Choroid plexus epithelial cell (primary cell): Measurements from ENCODE around the gene CMBL.

Experiments used
- DNase-seq: peaks from one replicate; pipeline ENCODE4 v3.0.0-alpha.2; 2010; ENCODE audit warnings: low read depth
- H3K4me3 ChIP-seq: 2 replicates; pipeline ENCODE4 v1.5.1; 2011; ENCODE audit warnings: low read depth, mild to moderate bottlenecking, control low read depth, low read length, moderate library complexity
- TF ChIP-seq, protein P1 (sequence below): conservative IDR thresholded peaks from 2 replicates; pipeline ENCODE4 v1.5.1; 2011; ENCODE audit warnings: low read depth, mild to moderate bottlenecking, control low read depth, inconsistent platforms, low read length, moderate library complexity

The CMBL gene

DNA sequence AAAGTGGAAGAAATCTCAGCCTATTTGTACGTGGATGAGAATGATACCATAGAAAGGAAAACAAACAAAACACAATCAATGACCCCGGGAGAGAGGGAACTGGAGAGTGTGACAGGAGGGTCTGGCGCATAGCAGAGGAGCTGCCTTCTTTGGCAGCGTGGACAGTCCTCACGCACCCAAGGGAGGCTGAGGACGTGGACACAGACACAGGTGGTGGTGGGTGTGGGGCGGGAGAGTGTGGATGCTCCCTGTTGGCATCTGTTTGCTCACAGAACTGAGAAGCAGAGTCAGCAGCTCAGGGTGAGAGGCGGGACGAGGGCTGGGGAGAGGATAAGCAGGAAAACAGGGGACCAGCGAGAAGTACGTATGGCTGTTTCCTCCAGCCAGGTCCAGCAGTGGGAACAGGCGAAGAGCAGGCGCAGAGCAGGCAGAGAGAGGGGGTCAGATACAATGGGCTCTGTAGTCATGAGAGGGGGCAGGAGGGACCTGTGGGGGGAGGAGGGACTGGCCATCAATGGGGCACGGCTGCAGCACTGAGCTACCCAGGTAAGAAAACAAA, 10.0 kb downstream of the CMBL start:
- H3K4me3 ChIP-seq = no peak overlapping the region
- DNase-seq = no peak
- TF ChIP-seq, protein P1, sequence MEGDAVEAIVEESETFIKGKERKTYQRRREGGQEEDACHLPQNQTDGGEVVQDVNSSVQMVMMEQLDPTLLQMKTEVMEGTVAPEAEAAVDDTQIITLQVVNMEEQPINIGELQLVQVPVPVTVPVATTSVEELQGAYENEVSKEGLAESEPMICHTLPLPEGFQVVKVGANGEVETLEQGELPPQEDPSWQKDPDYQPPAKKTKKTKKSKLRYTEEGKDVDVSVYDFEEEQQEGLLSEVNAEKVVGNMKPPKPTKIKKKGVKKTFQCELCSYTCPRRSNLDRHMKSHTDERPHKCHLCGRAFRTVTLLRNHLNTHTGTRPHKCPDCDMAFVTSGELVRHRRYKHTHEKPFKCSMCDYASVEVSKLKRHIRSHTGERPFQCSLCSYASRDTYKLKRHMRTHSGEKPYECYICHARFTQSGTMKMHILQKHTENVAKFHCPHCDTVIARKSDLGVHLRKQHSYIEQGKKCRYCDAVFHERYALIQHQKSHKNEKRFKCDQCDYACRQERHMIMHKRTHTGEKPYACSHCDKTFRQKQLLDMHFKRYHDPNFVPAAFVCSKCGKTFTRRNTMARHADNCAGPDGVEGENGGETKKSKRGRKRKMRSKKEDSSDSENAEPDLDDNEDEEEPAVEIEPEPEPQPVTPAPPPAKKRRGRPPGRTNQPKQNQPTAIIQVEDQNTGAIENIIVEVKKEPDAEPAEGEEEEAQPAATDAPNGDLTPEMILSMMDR = no peak

DNA sequence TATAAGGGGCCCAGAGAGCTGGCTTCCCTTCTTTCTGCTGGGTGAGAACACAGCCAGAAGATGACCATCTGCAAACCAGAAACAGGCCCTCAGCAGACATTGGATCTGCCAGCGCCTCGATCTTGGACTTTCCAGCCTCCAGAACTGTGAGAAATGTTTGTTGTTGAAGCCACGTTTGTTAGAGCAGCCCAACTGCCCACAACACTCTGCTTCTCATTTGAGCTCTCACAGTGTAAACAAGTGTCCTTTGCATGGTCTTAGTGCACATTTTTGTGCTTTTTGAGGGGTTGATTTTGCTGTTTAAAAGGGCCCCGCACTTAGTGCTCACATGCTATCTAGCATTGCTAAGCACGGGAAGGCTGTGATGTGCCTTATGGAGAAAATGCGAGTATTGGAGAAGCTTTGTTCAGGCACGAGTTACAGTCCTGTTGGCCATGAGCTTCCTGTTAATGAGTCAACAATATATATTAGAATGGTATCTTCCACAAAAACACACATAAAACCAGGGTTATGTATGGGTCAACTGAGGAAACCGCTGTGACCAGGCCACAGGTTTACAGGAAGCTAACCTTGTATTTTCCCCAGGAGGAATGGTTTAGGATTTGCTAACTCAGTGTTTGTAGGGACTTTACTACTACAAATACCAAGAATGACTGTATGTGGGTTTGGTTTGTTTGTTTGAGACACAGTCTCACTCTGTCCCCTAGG, 11.9 kb downstream of the CMBL start:
- no peak overlapping the region for H3K4me3 ChIP-seq
- peak; percentile 69 for DNase-seq
- TF ChIP-seq, protein P1 = no peak

DNA sequence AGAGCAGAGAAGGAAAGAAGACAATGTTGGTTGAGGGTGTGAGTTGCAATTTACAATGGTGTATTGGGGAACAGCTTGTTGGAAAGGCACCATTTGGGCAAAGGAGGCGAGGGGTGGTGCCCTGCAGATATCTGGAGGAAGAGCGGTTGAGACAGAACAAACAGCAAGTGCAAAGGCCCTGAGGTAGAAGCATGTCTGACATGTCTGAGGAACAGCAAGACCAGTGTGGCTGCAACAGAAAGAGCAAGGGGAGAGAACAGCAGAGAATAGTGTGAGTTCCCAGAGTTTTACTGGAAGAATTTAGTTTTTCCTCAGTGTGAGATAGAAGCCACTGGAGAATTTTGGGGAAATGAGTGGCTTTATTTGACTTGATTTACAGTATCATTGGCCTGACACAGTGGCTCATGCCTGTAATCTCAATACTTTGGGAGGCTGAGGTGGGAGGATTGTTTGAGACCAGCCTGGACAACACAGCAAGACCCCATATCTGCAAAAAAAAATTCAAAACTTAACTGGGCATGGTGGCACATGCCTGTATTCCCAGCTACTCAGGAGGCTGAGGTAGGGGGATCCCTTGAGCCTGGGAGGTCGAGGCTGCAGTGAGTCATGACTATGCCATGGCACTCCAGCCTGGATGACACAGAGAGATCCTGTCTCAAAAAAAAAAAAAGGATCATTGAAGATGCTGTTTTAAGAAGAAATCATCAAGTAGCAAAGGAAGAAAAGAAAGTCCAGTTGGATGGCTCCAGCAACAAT, 13.6 kb downstream of the CMBL start:
- no peak for DNase-seq
- no peak overlapping the region for H3K4me3 ChIP-seq

DNA sequence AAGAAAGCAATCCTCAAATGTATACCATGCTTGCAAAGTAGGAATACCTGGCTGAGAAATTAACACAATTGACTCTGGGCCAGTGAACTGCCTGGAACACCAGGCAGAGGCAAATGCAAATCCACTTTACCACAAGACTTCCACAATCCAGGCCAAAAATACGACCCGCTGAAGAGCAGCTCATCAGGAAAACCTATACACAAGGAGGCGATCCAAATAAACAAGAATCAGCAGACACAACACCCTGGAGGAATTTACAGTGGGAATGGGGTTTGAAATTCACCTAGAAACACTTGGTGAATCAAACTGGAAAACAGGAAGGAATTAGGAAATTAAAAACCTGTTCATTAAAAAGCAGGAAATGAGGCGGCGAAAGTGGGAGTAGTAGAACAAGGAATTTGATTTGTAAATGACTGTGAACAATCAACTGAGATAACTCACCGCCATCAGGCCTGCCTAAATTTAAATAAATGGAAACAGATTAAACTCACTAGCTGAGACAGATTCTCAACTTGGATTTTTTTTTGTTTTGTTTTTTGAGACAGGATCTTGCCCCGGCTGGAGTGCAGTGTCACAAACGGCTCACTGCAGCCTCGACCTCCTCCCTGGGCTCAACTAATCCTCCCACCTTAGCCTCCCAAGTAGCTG, 15.9 kb downstream of the CMBL start:
- TF ChIP-seq, protein P1 = no peak
- no peak for DNase-seq
- H3K4me3 ChIP-seq = no peak overlapping the region

More for the DNA sequence above, 13.6 kb downstream of the CMBL start:
- TF ChIP-seq, protein P1 = no peak

DNA sequence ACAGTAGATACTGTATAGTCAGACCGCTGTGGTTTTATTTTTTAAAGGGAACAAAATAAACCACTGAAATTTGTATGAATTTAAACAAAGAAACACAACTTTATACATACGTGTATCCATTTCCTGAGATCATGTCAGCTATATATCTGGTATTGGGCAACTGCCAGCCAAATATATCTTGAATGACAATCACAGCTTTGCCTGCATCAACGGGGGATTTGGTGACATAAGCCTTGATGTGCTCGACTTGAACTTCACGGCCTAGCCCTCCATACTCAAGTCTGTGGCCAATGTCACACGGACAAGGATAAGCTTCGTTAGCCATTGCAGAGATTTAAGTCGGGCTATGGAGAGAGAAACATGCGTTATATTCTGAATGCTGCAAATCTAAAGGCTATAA, 17.3 kb downstream of the CMBL start:
- DNase-seq = no peak
- no peak overlapping the region for H3K4me3 ChIP-seq
- TF ChIP-seq, protein P1 = no peak

DNA sequence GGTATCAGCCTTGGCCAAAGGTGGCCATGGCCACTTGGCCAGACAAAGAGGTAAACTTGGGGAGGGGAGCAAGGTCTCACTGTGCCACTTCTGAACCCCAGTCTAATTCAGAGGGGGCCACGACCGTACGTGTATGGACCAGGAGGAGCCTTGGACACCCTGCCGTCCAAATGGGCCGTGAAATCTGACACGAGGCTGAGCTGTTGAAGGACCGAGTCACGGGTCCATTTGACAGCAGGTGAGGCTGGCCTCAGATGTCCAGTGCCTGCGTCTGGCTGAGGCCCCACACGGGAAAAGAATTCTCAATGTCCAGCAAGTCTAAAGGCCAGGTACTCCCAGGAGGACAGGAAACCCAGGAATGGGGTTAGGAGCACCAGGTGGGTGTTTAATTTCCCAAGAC, 17.7 kb downstream of the CMBL start:
- no peak overlapping the region for H3K4me3 ChIP-seq
- DNase-seq = no peak
- TF ChIP-seq, protein P1 = no peak
